Stomach (tissue), 4 donors: ENCODE measurements around the gene CAV1.

ENCODE experiments used
- EP300 ChIP-seq: sonication (generic); formaldehyde crosslinking; IDR thresholded peaks from one replicate; pipeline ENCODE4 v1.6.1; 2017; ENCODE audit warnings: antibody characterized with exemption
- POLR2A ChIP-seq, 4 donors: fragments of 450-650 bp; IDR thresholded peaks; one replicate each; pipeline ENCODE4 v1.6.1; 2016; ENCODE audit warnings: antibody characterized with exemption in 4 of 4, control low read depth in 2 of 4, mild to moderate bottlenecking in 1 of 4, moderate library complexity in 1 of 4
- POLR2AphosphoS5 ChIP-seq, 3 donors: sonication (generic); formaldehyde crosslinking; IDR thresholded peaks; one replicate each; pipeline ENCODE4 v1.6.1; 2016; ENCODE audit warnings: antibody characterized with exemption in 3 of 3
- TF ChIP-seq, protein P1 (sequence below), 7 experiments: fragments of 450-650 bp in 4 of 7; fragments of 200-600 bp in 3 of 7; sonication (generic) in 3 of 7; IDR thresholded peaks; one replicate each; pipeline ENCODE4 v1.5.1; 2016 to 2019; ENCODE audit warnings: antibody characterized with exemption in 7 of 7, control low read depth in 2 of 7, mild to moderate bottlenecking in 1 of 7

DNA sequence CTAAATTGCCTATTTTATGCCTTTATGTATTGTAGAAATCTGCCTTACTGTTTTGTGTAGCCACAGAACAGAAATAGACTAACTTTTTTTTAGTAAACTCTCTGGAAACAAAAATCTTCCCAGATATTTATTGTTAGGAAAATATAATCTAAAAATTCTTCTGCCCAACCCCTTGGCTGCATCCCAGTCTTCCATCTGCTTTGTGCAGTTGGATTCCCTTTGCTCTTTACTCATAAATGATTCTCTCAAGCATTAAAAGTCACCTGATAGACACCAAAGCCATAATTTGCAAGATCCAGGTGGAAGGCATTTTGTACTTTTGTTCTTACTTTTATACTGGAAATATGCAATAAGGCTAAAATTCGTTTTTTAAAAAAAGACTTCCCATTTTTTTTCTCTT is 31.4 kb upstream of the CAV1 start:
- TF ChIP-seq, protein P1, sequence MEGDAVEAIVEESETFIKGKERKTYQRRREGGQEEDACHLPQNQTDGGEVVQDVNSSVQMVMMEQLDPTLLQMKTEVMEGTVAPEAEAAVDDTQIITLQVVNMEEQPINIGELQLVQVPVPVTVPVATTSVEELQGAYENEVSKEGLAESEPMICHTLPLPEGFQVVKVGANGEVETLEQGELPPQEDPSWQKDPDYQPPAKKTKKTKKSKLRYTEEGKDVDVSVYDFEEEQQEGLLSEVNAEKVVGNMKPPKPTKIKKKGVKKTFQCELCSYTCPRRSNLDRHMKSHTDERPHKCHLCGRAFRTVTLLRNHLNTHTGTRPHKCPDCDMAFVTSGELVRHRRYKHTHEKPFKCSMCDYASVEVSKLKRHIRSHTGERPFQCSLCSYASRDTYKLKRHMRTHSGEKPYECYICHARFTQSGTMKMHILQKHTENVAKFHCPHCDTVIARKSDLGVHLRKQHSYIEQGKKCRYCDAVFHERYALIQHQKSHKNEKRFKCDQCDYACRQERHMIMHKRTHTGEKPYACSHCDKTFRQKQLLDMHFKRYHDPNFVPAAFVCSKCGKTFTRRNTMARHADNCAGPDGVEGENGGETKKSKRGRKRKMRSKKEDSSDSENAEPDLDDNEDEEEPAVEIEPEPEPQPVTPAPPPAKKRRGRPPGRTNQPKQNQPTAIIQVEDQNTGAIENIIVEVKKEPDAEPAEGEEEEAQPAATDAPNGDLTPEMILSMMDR (IDR thresholded peaks at IDR 0.05), result no peak
- no peak for TF ChIP-seq POLR2A (IDR thresholded peaks at IDR 0.05)
- no peak for TF ChIP-seq POLR2AphosphoS5 (IDR thresholded peaks at IDR 0.05)
- no peak for TF ChIP-seq EP300
